BLaER1 (cell line): ENCODE results near the gene SLC38A9.
A peak's percentile ranks its signal among the peaks of the same experiment; 100 is the strongest.
"Not testable (repeated sequence)": the region's sequence is repeated elsewhere in the genome, so short reads cannot be mapped to it uniquely, and the experiment has no call there.

Experiments used
- H3K27ac ChIP-seq: shearing (Covaris generic); formaldehyde crosslinking; 2 replicates; pipeline ENCODE4 v1.8.1; 2022
- H3K27me3 ChIP-seq: shearing (Covaris generic); formaldehyde crosslinking; 2 replicates; pipeline ENCODE4 v1.8.1; 2022
- H3K36me3 ChIP-seq: shearing (Covaris generic); formaldehyde crosslinking; 2 replicates; pipeline ENCODE4 v1.8.1; 2022
- H3K4me1 ChIP-seq: shearing (Covaris generic); formaldehyde crosslinking; 2 replicates; pipeline ENCODE4 v1.8.1; 2022
- H3K4me2 ChIP-seq: shearing (Covaris generic); formaldehyde crosslinking; 2 replicates; pipeline ENCODE4 v1.8.1; 2022
- H3K4me3 ChIP-seq: shearing (Covaris generic); formaldehyde crosslinking; 2 replicates; pipeline ENCODE4 v1.8.1; 2022
- H3K9ac ChIP-seq: shearing (Covaris generic); formaldehyde crosslinking; 2 replicates; pipeline ENCODE4 v1.8.1; 2022
- H3K9me3 ChIP-seq: shearing (Covaris generic); formaldehyde crosslinking; 2 replicates; pipeline ENCODE4 v1.8.1; 2022
- H4K20me1 ChIP-seq: shearing (Covaris generic); formaldehyde crosslinking; 2 replicates; pipeline ENCODE4 v1.8.1; 2022
- Cebpa-rat ChIP-seq: shearing (Covaris generic); IDR thresholded peaks from 2 replicates; pipeline ENCODE4 v1.8.1; 2022

Gene SLC38A9

GRCh38 chr5:55711507-55712022, 559 bp downstream of the SLC38A9 start:
- peak overlapping the region; percentile 72 for H3K27ac ChIP-seq
- H3K36me3 ChIP-seq, result peaks cover 8% of the 10 kb centered on the region; the same call in 1 of the 2 replicates
- peak overlapping the region; percentile 85 for H3K4me3 ChIP-seq
- no peaks in the 10 kb centered on the region for H3K9me3 ChIP-seq
- no peak for TF ChIP-seq Cebpa-rat
- H3K4me1 ChIP-seq, result peaks cover 17% of the 10 kb centered on the region
- H3K9ac ChIP-seq, result peak overlapping the region; percentile 84
- peak overlapping the region; percentile 92 for H3K4me2 ChIP-seq
- H3K27me3 ChIP-seq, result no peaks in the 10 kb centered on the region
- H4K20me1 ChIP-seq, result 0 out of 2 replicates have a peak, but pooled peaks cover 6% of the 10 kb centered on the region

GRCh38 chr5:55708732-55709131, 3.4 kb downstream of the SLC38A9 start:
- H4K20me1 ChIP-seq, result 0 out of 2 replicates have a peak, but pooled peaks cover 6% of the 10 kb centered on the region
- H3K4me2 ChIP-seq, result no peak overlapping the region
- peaks cover 8% of the 10 kb centered on the region; the same call in 1 of the 2 replicates for H3K36me3 ChIP-seq
- no peak overlapping the region for H3K27ac ChIP-seq
- H3K9me3 ChIP-seq, result no peaks in the 10 kb centered on the region
- no peaks in the 10 kb centered on the region for H3K27me3 ChIP-seq
- H3K4me1 ChIP-seq, result peaks cover 17% of the 10 kb centered on the region
- no peak overlapping the region for H3K9ac ChIP-seq
- no peak for TF ChIP-seq Cebpa-rat
- no peak overlapping the region for H3K4me3 ChIP-seq

- TF ChIP-seq Cebpa-rat, result no peak
These were observed 5.9 kb downstream of the SLC38A9 start for GRCh38 chr5:55706230-55706629.

GRCh38 chr5:55702598-55703345, 9.4 kb downstream of the SLC38A9 start:
- no peak overlapping the region for H3K27ac ChIP-seq
- H3K9ac ChIP-seq, result no peak overlapping the region
- no peak overlapping the region for H3K4me3 ChIP-seq
- no peaks in the 10 kb centered on the region; the same call in 1 of the 2 replicates for H3K4me1 ChIP-seq
- 0 out of 2 replicates have a peak, but pooled peaks cover 2% of the 10 kb centered on the region for H4K20me1 ChIP-seq
- no peak overlapping the region for H3K4me2 ChIP-seq
- peaks cover 1% of the 10 kb centered on the region; the same call in 1 of the 2 replicates for H3K9me3 ChIP-seq
- no peaks in the 10 kb centered on the region for H3K27me3 ChIP-seq
- H3K36me3 ChIP-seq, result peaks cover 18% of the 10 kb centered on the region
- no peak for TF ChIP-seq Cebpa-rat

More at GRCh38 chr5:55706230-55706629, 5.9 kb downstream of the SLC38A9 start:
- Histone ChIP-seq H3K27me3 (no peaks in the 10 kb centered on the region), H3K4me3 (no peak overlapping the region), H3K27ac (no peak overlapping the region), H4K20me1 (0 out of 2 replicates have a peak, but pooled peaks cover 6% of the 10 kb centered on the region), H3K9ac (no peak overlapping the region), H3K36me3 (peaks cover 16% of the 10 kb centered on the region), H3K4me2 (no peak overlapping the region), H3K4me1 (peaks cover 5% of the 10 kb centered on the region), H3K9me3 (no peaks in the 10 kb centered on the region)

GRCh38 chr5:55701462-55702103, 10.5 kb downstream of the SLC38A9 start:
- no peak for TF ChIP-seq Cebpa-rat
- Histone ChIP-seq H4K20me1 (no peaks in the 10 kb centered on the region), H3K36me3 (peaks cover 25% of the 10 kb centered on the region), H3K27ac (no peak overlapping the region), H3K27me3 (no peaks in the 10 kb centered on the region), H3K4me2 (no peak overlapping the region), H3K4me1 (no peaks in the 10 kb centered on the region; the same call in 1 of the 2 replicates), H3K9ac (no peak overlapping the region), H3K9me3 (peaks cover 10% of the 10 kb centered on the region), H3K4me3 (no peak overlapping the region)

GRCh38 chr5:55700745-55701144, 11.4 kb downstream of the SLC38A9 start:
- Histone ChIP-seq H3K9me3 (peaks cover 10% of the 10 kb centered on the region), H4K20me1 (no peaks in the 10 kb centered on the region), H3K9ac (no peak overlapping the region), H3K4me2 (no peak overlapping the region), H3K27ac (no peak overlapping the region), H3K4me1 (no peaks in the 10 kb centered on the region; the same call in 1 of the 2 replicates), H3K4me3 (no peak overlapping the region), H3K27me3 (no peaks in the 10 kb centered on the region), H3K36me3 (peaks cover 25% of the 10 kb centered on the region)
- no peak for TF ChIP-seq Cebpa-rat

GRCh38 chr5:55699041-55699688, 13.0 kb downstream of the SLC38A9 start:
- Histone ChIP-seq H3K36me3 (peaks cover 25% of the 10 kb centered on the region), H3K27ac (no peak overlapping the region)

GRCh38 chr5:55696704-55697103, 15.4 kb downstream of the SLC38A9 start:
- not testable (repeated sequence) for H3K27me3 ChIP-seq, H3K9me3 ChIP-seq, H3K27ac ChIP-seq, H3K4me3 ChIP-seq, H3K4me1 ChIP-seq, H4K20me1 ChIP-seq, H3K4me2 ChIP-seq, H3K9ac ChIP-seq
- peaks cover 21% of the 10 kb centered on the region for H3K36me3 ChIP-seq

More at GRCh38 chr5:55699041-55699688, 13.0 kb downstream of the SLC38A9 start:
- Histone ChIP-seq H3K9me3 (peaks cover 10% of the 10 kb centered on the region), H3K27me3 (no peaks in the 10 kb centered on the region), H3K4me1 (no peaks in the 10 kb centered on the region; the same call in 1 of the 2 replicates), H3K4me2 (no peak overlapping the region), H3K4me3 (no peak overlapping the region), H3K9ac (no peak overlapping the region), H4K20me1 (no peaks in the 10 kb centered on the region)
- no peak for TF ChIP-seq Cebpa-rat

GRCh38 chr5:55694152-55694830, 17.8 kb downstream of the SLC38A9 start:
- Histone ChIP-seq H3K4me3 (no peak overlapping the region), H3K27ac (no peak overlapping the region), H3K4me2 (no peak overlapping the region), H3K27me3 (no peaks in the 10 kb centered on the region), H3K9me3 (peaks cover 10% of the 10 kb centered on the region), H4K20me1 (no peaks in the 10 kb centered on the region), H3K36me3 (peaks cover 10% of the 10 kb centered on the region), H3K9ac (no peak overlapping the region), H3K4me1 (no peaks in the 10 kb centered on the region)
- TF ChIP-seq Cebpa-rat, result no peak
